Activated naive CD4-positive, alpha-beta T cell treated with Interleukin-2 at 50 U/mL for 16 hours (primary cell): ENCODE measurements around the gene SNX20.
A peak's percentile ranks its signal among the peaks of the same experiment; 100 is the strongest.

Source experiments
- DNase-seq: peaks from one replicate; pipeline ENCODE4 v3.0.0-alpha.2; 2020

The SNX20 gene

GRCh38 chr16:50681021-50681885 lies at the start of gene SNX20:
TSS of gene SNX20 (minus strand) at chr16:50681312. CDS start at chr16:50677526, 3,786 bp downstream.
- peak; percentile 66 for DNase-seq

- no peak for DNase-seq
Measured at GRCh38 chr16:50724306-50724705, 43.2 kb upstream of the SNX20 start.

GRCh38 chr16:50722960-50723359 lies 41.8 kb upstream of the SNX20 start:
- no peak for DNase-seq

GRCh38 chr16:50722405-50722737 lies 41.3 kb upstream of the SNX20 start:
- no peak for DNase-seq

- DNase-seq = no peak
Measured at GRCh38 chr16:50721549-50722404, 40.7 kb upstream of the SNX20 start.

GRCh38 chr16:50719401-50720337 lies 38.6 kb upstream of the SNX20 start:
- no peak for DNase-seq

GRCh38 chr16:50718761-50719400 lies 37.8 kb upstream of the SNX20 start:
- DNase-seq = no peak

GRCh38 chr16:50718061-50718760 lies 37.1 kb upstream of the SNX20 start:
- no peak for DNase-seq

- DNase-seq = no peak
Measured at GRCh38 chr16:50717494-50717893, 36.4 kb upstream of the SNX20 start.

- no peak for DNase-seq
Measured at GRCh38 chr16:50717091-50717490, 36.0 kb upstream of the SNX20 start.

- DNase-seq = no peak
Measured at GRCh38 chr16:50712956-50713355, 31.8 kb upstream of the SNX20 start.

- no peak for DNase-seq
Measured at GRCh38 chr16:50712560-50712898, 31.4 kb upstream of the SNX20 start.

- DNase-seq = no peak
Measured at GRCh38 chr16:50711862-50712559, 30.9 kb upstream of the SNX20 start.

GRCh38 chr16:50711040-50711439 lies 29.9 kb upstream of the SNX20 start:
- DNase-seq = no peak

- no peak for DNase-seq
Measured at GRCh38 chr16:50709980-50710379, 28.9 kb upstream of the SNX20 start.

- no peak for DNase-seq
Measured at GRCh38 chr16:50709061-50709684, 28.1 kb upstream of the SNX20 start.

- DNase-seq = peak; percentile 49
Measured at GRCh38 chr16:50708373-50709060, 27.4 kb upstream of the SNX20 start.

- DNase-seq = no peak
Measured at GRCh38 chr16:50706250-50706649, 25.1 kb upstream of the SNX20 start.

- no peak for DNase-seq
Measured at GRCh38 chr16:50705436-50706110, 24.5 kb upstream of the SNX20 start.
